AG09309 (cell line): ENCODE measurements around the gene SERPINH1.

ENCODE experiments used
- DNase-seq: peaks from one replicate; pipeline ENCODE4 v3.0.0-alpha.2; 2010; ENCODE audit warnings: low read depth
- H3K4me3 ChIP-seq: 2 replicates; pipeline ENCODE4 v1.5.1; 2011; ENCODE audit warnings: mild to moderate bottlenecking, low read depth, low read length, moderate library complexity; ENCODE audit not compliant: control insufficient read depth
- TF ChIP-seq, protein P1 (sequence below): IDR thresholded peaks from 2 replicates; pipeline ENCODE4 v1.5.1; 2011; ENCODE audit warnings: mild to moderate bottlenecking, low read depth, low read length, inconsistent platforms; ENCODE audit not compliant: insufficient read depth, control insufficient read depth; ENCODE audit errors: missing control alignments

The SERPINH1 gene

DNA sequence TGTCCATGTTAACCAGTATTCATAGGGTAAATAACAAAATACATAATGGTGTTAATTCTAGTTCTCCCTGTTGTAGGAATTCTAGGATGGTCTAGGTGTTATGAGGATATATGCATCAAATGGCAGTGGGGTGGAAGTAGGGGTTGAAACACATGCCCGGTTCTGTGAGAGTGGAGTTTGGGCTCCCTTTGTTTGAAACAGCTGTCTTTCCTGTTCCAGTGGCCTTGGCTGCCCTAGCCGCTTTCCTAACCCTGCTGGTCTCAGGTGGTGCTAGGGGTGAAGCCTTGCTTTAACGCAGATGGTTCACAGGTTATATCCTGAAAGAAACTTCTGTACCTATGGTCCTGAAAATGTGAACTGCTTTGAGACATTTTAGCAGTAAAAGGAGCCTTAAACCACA is 38.3 kb downstream of the SERPINH1 start:
- TF ChIP-seq, protein P1, sequence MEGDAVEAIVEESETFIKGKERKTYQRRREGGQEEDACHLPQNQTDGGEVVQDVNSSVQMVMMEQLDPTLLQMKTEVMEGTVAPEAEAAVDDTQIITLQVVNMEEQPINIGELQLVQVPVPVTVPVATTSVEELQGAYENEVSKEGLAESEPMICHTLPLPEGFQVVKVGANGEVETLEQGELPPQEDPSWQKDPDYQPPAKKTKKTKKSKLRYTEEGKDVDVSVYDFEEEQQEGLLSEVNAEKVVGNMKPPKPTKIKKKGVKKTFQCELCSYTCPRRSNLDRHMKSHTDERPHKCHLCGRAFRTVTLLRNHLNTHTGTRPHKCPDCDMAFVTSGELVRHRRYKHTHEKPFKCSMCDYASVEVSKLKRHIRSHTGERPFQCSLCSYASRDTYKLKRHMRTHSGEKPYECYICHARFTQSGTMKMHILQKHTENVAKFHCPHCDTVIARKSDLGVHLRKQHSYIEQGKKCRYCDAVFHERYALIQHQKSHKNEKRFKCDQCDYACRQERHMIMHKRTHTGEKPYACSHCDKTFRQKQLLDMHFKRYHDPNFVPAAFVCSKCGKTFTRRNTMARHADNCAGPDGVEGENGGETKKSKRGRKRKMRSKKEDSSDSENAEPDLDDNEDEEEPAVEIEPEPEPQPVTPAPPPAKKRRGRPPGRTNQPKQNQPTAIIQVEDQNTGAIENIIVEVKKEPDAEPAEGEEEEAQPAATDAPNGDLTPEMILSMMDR = no peak

DNA sequence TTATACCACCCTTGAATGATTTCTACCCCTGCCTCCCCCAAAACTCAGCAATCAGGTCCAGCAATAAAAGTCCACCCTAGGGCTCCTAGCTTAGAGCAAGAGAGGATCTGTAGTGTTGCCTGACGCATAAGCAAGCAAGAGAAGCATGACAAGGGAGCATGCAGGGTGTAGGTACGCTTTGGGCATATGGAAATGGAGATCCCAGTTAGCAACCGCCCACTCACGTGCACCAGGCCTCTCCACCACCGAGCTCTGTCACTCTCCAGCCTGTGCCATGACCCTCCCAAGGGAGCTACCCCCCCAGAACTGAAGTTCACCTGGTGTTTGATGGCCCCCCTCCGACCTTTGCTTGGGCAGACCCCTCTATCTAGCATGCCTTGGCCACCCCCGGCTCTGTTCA is 39.4 kb downstream of the SERPINH1 start:
- no peak for DNase-seq
- no peak overlapping the region for H3K4me3 ChIP-seq
- TF ChIP-seq, protein P1 = no peak

More for the DNA sequence above, 38.3 kb downstream of the SERPINH1 start:
- H3K4me3 ChIP-seq = no peak overlapping the region
- DNase-seq = no peak

DNA sequence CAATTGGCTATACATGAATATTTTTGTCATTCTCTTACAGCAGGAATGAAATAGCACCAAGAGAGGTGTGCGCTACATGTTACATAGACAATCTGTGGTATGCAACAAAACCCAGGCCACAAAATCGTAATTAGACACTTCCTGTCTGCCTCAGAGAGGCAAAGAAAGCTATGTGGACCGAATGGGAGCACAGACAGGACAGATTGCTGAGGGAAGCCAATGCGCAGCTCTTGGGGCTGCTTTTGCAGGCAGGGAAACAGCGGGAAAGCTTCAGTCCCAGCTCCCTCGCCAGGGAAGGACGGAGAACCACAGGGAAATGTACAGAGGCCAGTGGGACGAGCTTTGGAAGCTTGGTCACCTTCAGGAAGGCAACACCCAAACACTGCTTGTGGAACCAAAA is 40.9 kb downstream of the SERPINH1 start:
- no peak overlapping the region for H3K4me3 ChIP-seq
- TF ChIP-seq, protein P1 = no peak
- no peak for DNase-seq

GRCh38 chr11:75603791-75604736 is 42.0 kb downstream of the SERPINH1 start:
- TF ChIP-seq, protein P1 = no peak
- peak; percentile 86 for DNase-seq
- peak overlapping the region; percentile 11; the same call in 1 of the 2 replicates for H3K4me3 ChIP-seq

- no peak for DNase-seq
- H3K4me3 ChIP-seq = no peak overlapping the region
- TF ChIP-seq, protein P1 = no peak
These were observed 44.0 kb downstream of the SERPINH1 start for GRCh38 chr11:75606099-75606498.

DNA sequence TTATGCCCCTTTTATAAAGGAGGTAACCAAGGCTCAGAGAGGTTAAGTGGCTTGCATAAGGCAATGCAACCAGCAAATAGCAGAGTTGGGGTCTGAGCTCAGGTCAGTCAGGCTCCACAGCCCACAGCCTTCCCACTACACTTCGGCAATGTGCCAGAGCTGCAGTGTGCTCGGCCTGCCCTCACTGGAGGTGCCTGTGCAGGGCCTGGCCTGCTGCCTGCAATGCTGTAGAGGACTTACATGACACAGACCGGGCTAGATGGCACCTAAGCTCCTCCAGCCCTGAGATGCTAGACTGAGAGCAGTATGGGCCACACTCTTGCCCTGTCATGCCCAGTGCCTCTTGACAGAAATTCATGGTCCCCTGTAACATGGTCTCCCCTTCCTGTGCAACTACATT is 49.8 kb downstream of the SERPINH1 start:
- TF ChIP-seq, protein P1 = no peak
- no peak for DNase-seq

More for the DNA sequence above, 49.8 kb downstream of the SERPINH1 start:
- H3K4me3 ChIP-seq = no peak overlapping the region
